ENCODE measurements around the gene NACC1. TPM values are rescaled to one million over a fixed set of nuclear protein-coding genes. Genes with fewer than 3 reads are reported as not detected.
A peak's percentile ranks its signal among the peaks of the same experiment; 100 is the strongest.

The NACC1 gene
- total RNA-seq, 3 donors from 2014 or later = 127 to 137 (median 134) TPM

- no peaks in the 10 kb centered on the region for H3K9me3 Mint-ChIP-seq
- no peaks in the 10 kb centered on the region for H3K36me3 Mint-ChIP-seq (ENCODE audit: insufficient read depth)
- no peaks in the 10 kb centered on the region for H3K27me3 Mint-ChIP-seq (ENCODE audit: low read depth)
- ATAC-seq (no peak), DNase-seq (no peak)
- H3K4me1 Mint-ChIP-seq (ENCODE audit: low read depth) = peaks cover 4% of the 10 kb centered on the region
- no peak overlapping the region for H3K4me3 Mint-ChIP-seq
Measured at GRCh38 chr19:13082192-13083007, 35.7 kb upstream of the NACC1 start.

GRCh38 chr19:13083008-13083404, 35.1 kb upstream of the NACC1 start:
- no peaks in the 10 kb centered on the region for H3K9me3 Mint-ChIP-seq
- H3K27me3 Mint-ChIP-seq (ENCODE audit: low read depth) = no peaks in the 10 kb centered on the region
- no peaks in the 10 kb centered on the region for H3K36me3 Mint-ChIP-seq (ENCODE audit: insufficient read depth)
- ATAC-seq (no peak), DNase-seq (no peak)
- H3K4me3 Mint-ChIP-seq = no peak overlapping the region
- H3K4me1 Mint-ChIP-seq (ENCODE audit: low read depth) = peaks cover 4% of the 10 kb centered on the region

- Mint-ChIP-seq H3K9me3 (no peaks in the 10 kb centered on the region), H3K27me3 (ENCODE audit: low read depth) (no peaks in the 10 kb centered on the region), H3K4me1 (ENCODE audit: low read depth) (peaks cover 4% of the 10 kb centered on the region), H3K36me3 (ENCODE audit: insufficient read depth) (no peaks in the 10 kb centered on the region), H3K4me3 (no peak overlapping the region)
- DNase-seq (no peak), ATAC-seq (no peak)
Measured at GRCh38 chr19:13083627-13084026, 34.4 kb upstream of the NACC1 start.

GRCh38 chr19:13085666-13086065, 32.4 kb upstream of the NACC1 start:
- no peaks in the 10 kb centered on the region for H3K4me1 Mint-ChIP-seq (ENCODE audit: low read depth)
- H3K9me3 Mint-ChIP-seq = no peaks in the 10 kb centered on the region
- no peaks in the 10 kb centered on the region for H3K27me3 Mint-ChIP-seq (ENCODE audit: low read depth)
- DNase-seq (no peak), ATAC-seq (no peak)
- H3K4me3 Mint-ChIP-seq = no peak overlapping the region
- H3K36me3 Mint-ChIP-seq (ENCODE audit: insufficient read depth) = no peaks in the 10 kb centered on the region

GRCh38 chr19:13086341-13086740, 31.7 kb upstream of the NACC1 start:
- H3K36me3 Mint-ChIP-seq (ENCODE audit: insufficient read depth) = no peaks in the 10 kb centered on the region

GRCh38 chr19:13087295-13087694, 30.8 kb upstream of the NACC1 start:
- Mint-ChIP-seq H3K4me1 (ENCODE audit: low read depth) (no peaks in the 10 kb centered on the region), H3K36me3 (ENCODE audit: insufficient read depth) (no peaks in the 10 kb centered on the region), H3K4me3 (no peak overlapping the region)

More at GRCh38 chr19:13086341-13086740, 31.7 kb upstream of the NACC1 start:
- no peak overlapping the region for H3K4me3 Mint-ChIP-seq
- no peak for ATAC-seq
- no peaks in the 10 kb centered on the region for H3K27me3 Mint-ChIP-seq (ENCODE audit: low read depth)
- H3K4me1 Mint-ChIP-seq (ENCODE audit: low read depth) = no peaks in the 10 kb centered on the region
- no peak for DNase-seq
- no peaks in the 10 kb centered on the region for H3K9me3 Mint-ChIP-seq

GRCh38 chr19:13087795-13088537, 30.1 kb upstream of the NACC1 start:
- no peaks in the 10 kb centered on the region for H3K9me3 Mint-ChIP-seq
- no peak for ATAC-seq
- no peaks in the 10 kb centered on the region for H3K27me3 Mint-ChIP-seq (ENCODE audit: low read depth)
- DNase-seq = no peak
- H3K4me1 Mint-ChIP-seq (ENCODE audit: low read depth) = no peaks in the 10 kb centered on the region
- no peak overlapping the region for H3K4me3 Mint-ChIP-seq
- no peaks in the 10 kb centered on the region for H3K36me3 Mint-ChIP-seq (ENCODE audit: insufficient read depth)

More at GRCh38 chr19:13087295-13087694, 30.8 kb upstream of the NACC1 start:
- Mint-ChIP-seq H3K9me3 (no peaks in the 10 kb centered on the region), H3K27me3 (ENCODE audit: low read depth) (no peaks in the 10 kb centered on the region)
- DNase-seq (no peak), ATAC-seq (no peak)

GRCh38 chr19:13089139-13089856, 28.8 kb upstream of the NACC1 start:
- ATAC-seq (peak; percentile 67 to 68), DNase-seq (no peak)
- Mint-ChIP-seq H3K9me3 (no peaks in the 10 kb centered on the region), H3K4me1 (ENCODE audit: low read depth) (peaks cover 2% of the 10 kb centered on the region), H3K36me3 (ENCODE audit: insufficient read depth) (no peaks in the 10 kb centered on the region), H3K27me3 (ENCODE audit: low read depth) (peaks cover 3% of the 10 kb centered on the region), H3K4me3 (no peak overlapping the region)

GRCh38 chr19:13089857-13090507, 28.1 kb upstream of the NACC1 start:
- H3K4me3 Mint-ChIP-seq = no peak overlapping the region
- H3K36me3 Mint-ChIP-seq (ENCODE audit: insufficient read depth) = no peaks in the 10 kb centered on the region
- H3K27me3 Mint-ChIP-seq (ENCODE audit: low read depth) = peaks cover 6% of the 10 kb centered on the region
- H3K4me1 Mint-ChIP-seq (ENCODE audit: low read depth) = peaks cover 5% of the 10 kb centered on the region
- ATAC-seq = no peak
- no peak for DNase-seq
- no peaks in the 10 kb centered on the region for H3K9me3 Mint-ChIP-seq

- Mint-ChIP-seq H3K27me3 (ENCODE audit: low read depth) (peaks cover 6% of the 10 kb centered on the region), H3K4me3 (no peak overlapping the region), H3K9me3 (no peaks in the 10 kb centered on the region), H3K4me1 (ENCODE audit: low read depth) (peaks cover 5% of the 10 kb centered on the region), H3K36me3 (ENCODE audit: insufficient read depth) (no peaks in the 10 kb centered on the region)
- DNase-seq (no peak), ATAC-seq (no peak)
Measured at GRCh38 chr19:13090511-13091231, 27.4 kb upstream of the NACC1 start.

- Mint-ChIP-seq H3K4me3 (no peak overlapping the region), H3K9me3 (no peaks in the 10 kb centered on the region), H3K27me3 (ENCODE audit: low read depth) (peaks cover 10% of the 10 kb centered on the region), H3K4me1 (ENCODE audit: low read depth) (peaks cover 10% of the 10 kb centered on the region), H3K36me3 (ENCODE audit: insufficient read depth) (no peaks in the 10 kb centered on the region)
- ATAC-seq (no peak), DNase-seq (no peak)
Measured at GRCh38 chr19:13091400-13092157, 26.5 kb upstream of the NACC1 start.

- peaks cover 13% of the 10 kb centered on the region for H3K27me3 Mint-ChIP-seq (ENCODE audit: low read depth)
- H3K36me3 Mint-ChIP-seq (ENCODE audit: insufficient read depth) = no peaks in the 10 kb centered on the region
- H3K4me3 Mint-ChIP-seq = no peak overlapping the region
- ATAC-seq = no peak
- H3K9me3 Mint-ChIP-seq = no peaks in the 10 kb centered on the region
- peaks cover 14% of the 10 kb centered on the region for H3K4me1 Mint-ChIP-seq (ENCODE audit: low read depth)
- DNase-seq = no peak
Measured at GRCh38 chr19:13092158-13092543, 25.9 kb upstream of the NACC1 start.

- H3K36me3 Mint-ChIP-seq (ENCODE audit: insufficient read depth) = no peaks in the 10 kb centered on the region
- DNase-seq (no peak), ATAC-seq (no peak)
- no peak overlapping the region for H3K4me3 Mint-ChIP-seq
- H3K27me3 Mint-ChIP-seq (ENCODE audit: low read depth) = peaks cover 13% of the 10 kb centered on the region
- no peaks in the 10 kb centered on the region for H3K9me3 Mint-ChIP-seq
- H3K4me1 Mint-ChIP-seq (ENCODE audit: low read depth) = peaks cover 15% of the 10 kb centered on the region
Measured at GRCh38 chr19:13092606-13093235, 25.3 kb upstream of the NACC1 start.

All from activated T-cell treated with anti-CD3 and anti-CD28 coated beads, Interleukin-2, amount 50 U/mL, for 4 hours (primary cell).